ENCODE data around the gene GNA15. TPM values are rescaled to one million over a fixed set of nuclear protein-coding genes. Genes with fewer than 3 reads are reported as not detected.

The GNA15 gene
- total RNA-seq, 4 donors from 2014 or later: 72.7 to 186 (median 132) TPM

DNA sequence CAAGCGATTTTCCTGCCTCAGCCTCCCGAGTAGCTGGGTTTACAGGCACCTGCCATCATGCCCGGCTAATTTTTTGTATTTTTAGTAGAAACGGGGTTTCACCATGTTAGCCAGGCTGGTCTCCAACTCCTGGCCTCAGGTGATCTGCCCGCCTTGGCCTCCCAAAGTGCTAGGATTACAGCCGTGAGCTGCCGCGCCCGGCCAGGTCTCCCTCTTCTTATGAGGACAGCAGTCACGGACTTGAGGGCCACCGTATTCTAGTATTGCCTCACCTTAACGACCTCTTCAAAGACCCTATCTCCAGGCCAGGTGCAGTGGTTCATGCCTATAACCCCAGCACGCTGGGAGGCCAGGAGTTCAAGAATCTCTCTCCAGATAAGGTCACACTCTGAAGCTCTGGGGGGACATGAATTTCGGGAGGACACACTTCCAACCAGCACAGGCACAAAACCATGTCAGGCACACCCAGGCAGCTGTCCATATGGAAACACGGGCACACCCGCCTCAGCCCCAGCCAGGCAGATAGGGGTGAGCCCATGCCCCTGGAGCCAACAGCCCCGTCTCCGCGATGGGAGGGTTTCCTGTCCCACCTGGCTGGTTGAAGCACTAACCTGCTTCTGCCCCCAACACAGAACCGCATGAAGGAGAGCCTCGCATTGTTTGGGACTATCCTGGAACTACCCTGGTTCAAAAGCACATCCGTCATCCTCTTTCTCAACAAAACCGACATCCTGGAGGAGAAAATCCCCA is 21.4 kb downstream of the GNA15 start:
- Histone ChIP-seq H3K9me3 (no peaks in the 10 kb centered on the region), H3K4me3 (no peak overlapping the region), H3K4me1 (peaks cover 8 to 24% (median 12%) of the 10 kb centered on the region in 3 donors), H3K27ac (no peak overlapping the region), H3K36me3 (peaks cover 0 to 86% (median 4%) of the 10 kb centered on the region in 3 donors), H3K27me3 (no peaks in the 10 kb centered on the region)
- TF ChIP-seq, protein P1, sequence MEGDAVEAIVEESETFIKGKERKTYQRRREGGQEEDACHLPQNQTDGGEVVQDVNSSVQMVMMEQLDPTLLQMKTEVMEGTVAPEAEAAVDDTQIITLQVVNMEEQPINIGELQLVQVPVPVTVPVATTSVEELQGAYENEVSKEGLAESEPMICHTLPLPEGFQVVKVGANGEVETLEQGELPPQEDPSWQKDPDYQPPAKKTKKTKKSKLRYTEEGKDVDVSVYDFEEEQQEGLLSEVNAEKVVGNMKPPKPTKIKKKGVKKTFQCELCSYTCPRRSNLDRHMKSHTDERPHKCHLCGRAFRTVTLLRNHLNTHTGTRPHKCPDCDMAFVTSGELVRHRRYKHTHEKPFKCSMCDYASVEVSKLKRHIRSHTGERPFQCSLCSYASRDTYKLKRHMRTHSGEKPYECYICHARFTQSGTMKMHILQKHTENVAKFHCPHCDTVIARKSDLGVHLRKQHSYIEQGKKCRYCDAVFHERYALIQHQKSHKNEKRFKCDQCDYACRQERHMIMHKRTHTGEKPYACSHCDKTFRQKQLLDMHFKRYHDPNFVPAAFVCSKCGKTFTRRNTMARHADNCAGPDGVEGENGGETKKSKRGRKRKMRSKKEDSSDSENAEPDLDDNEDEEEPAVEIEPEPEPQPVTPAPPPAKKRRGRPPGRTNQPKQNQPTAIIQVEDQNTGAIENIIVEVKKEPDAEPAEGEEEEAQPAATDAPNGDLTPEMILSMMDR (IDR thresholded peaks at IDR 0.05): no peak
- TF ChIP-seq POLR2A (IDR thresholded peaks at IDR 0.05): no peak
- 67 to 82% methylated on average over 7 to 12 of the region's 23 CpGs for WGBS, 2 donors
- intact Hi-C loops (cut with DNase I): no loop called here
- no peak for DNase-seq

DNA sequence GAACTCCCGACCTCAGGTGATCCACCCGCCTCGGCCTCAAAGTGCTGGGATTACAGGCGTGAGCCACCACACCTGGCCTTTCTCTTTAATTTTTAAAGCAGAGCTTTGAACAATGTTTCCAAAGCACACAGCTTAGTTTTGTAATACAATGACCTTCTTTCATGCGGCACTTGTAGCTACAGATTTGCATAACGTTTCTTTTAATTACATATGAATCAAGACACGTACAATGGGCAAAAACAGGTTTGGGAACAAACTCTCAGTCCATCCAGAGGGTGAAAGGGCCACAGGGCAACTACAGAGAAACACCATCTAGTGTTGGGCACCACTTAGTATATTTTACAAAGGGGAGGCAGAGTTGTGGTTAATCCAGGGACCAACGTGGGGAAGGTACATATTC is 23.7 kb downstream of the GNA15 start:
- no peak overlapping the region for H3K4me3 ChIP-seq

DNA sequence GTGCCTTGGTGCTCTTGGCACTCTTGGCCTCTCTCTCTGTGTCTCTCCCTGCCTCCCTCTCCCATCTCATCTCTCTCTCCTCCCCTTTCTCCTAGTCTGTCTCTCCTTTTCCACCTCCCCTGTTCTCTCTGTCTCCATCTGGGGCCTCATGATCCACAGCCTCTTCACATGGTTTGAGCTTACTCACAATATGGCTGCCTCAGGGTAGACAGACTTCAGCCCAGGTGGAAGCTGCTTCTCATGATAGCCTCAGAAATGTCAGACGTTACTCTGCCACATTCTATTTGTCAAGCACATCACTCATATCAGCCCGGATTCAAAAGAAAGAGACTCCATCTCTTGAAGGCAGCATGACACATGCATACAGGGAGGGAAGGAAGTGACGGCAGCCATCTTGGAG is 24.4 kb downstream of the GNA15 start:
- no peak for DNase-seq
- intact Hi-C loops (cut with DNase I): loop anchor here (5.0 kb wide), 1 partner anchor 83 kb away; no protein-coding TSS in a partner anchor
- Histone ChIP-seq H3K9me3 (no peaks in the 10 kb centered on the region), H3K27ac (no peak overlapping the region), H3K36me3 (peaks cover 0 to 100% (median 4%) of the 10 kb centered on the region in 3 donors), H3K4me1 (peaks cover under 1 to 21% (median 6%) of the 10 kb centered on the region in 3 donors), H3K27me3 (no peaks in the 10 kb centered on the region), H3K4me3 (no peak overlapping the region)
- TF ChIP-seq, protein P1 (IDR thresholded peaks at IDR 0.05): no peak
- no peak for TF ChIP-seq POLR2A (IDR thresholded peaks at IDR 0.05)
- 69 to 72% methylated on average over 2 to 3 of the region's 3 CpGs for WGBS, 2 donors

More for the DNA sequence above, 23.7 kb downstream of the GNA15 start:
- DNase-seq: no peak
- intact Hi-C loops (cut with DNase I): no loop called here
- Histone ChIP-seq H3K27me3 (no peaks in the 10 kb centered on the region), H3K36me3 (peaks cover 0 to 98% (median 4%) of the 10 kb centered on the region in 3 donors), H3K27ac (no peak overlapping the region), H3K4me1 (peaks cover 7 to 27% (median 11%) of the 10 kb centered on the region in 3 donors), H3K9me3 (no peaks in the 10 kb centered on the region)
- TF ChIP-seq POLR2A (IDR thresholded peaks at IDR 0.05): no peak
- TF ChIP-seq, protein P1 (IDR thresholded peaks at IDR 0.05): no peak
- 75 to 79% methylated on average over 8 of the region's 8 CpGs for WGBS, 2 donors

DNA sequence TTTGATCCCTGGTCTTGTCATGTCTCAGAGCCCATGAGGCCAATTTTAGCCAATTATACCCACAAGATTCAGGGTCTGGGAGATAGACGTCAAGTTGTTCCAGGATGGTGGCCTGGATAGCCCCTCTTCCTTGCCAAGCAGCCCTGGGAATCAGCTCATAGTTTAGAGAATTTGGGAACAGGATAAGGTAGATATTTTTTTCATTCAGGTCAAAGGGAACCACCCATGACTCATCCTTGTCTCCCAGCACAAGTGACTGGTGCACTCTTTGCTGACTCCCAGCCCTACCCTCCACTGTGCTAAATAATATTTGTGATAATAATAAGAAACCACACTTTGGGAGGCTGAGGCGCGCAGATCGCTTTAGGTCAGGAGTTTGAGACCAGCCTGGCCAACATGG is 25.6 kb downstream of the GNA15 start:
- intact Hi-C loops (cut with DNase I): loop anchor here (5.0 kb wide), 1 partner anchor 84 kb away; no protein-coding TSS in a partner anchor
- TF ChIP-seq, protein P1 (IDR thresholded peaks at IDR 0.05): no peak
- no peak for TF ChIP-seq POLR2A (IDR thresholded peaks at IDR 0.05)
- H3K36me3 ChIP-seq: peaks cover 0 to 100% (median 4%) of the 10 kb centered on the region in 3 donors
- H3K27ac ChIP-seq: no peak overlapping the region
- peaks cover 0 to 14% (median 0%) of the 10 kb centered on the region in 3 donors for H3K4me1 ChIP-seq
- no peak overlapping the region for H3K4me3 ChIP-seq
- WGBS, 2 donors: 79 to 96% methylated on average over 4 of the region's 4 CpGs
- H3K9me3 ChIP-seq: no peaks in the 10 kb centered on the region
- no peaks in the 10 kb centered on the region for H3K27me3 ChIP-seq
- no peak for DNase-seq

Data from esophagus squamous epithelium (tissue), 5 donors.